Liver (tissue), 9 donors: ENCODE results near the gene PNMA6E. TPM values are rescaled to one million over a fixed set of nuclear protein-coding genes. Genes with fewer than 3 reads are reported as not detected.

Experiments
- DNase-seq: peaks from one replicate; pipeline ENCODE4 v3.0.0-alpha.2; 2017; ENCODE audit warnings: low spot score
- H3K27ac ChIP-seq, 2 donors: one replicate each; pipeline ENCODE4 v1.7.0; 2013; ENCODE audit warnings: inconsistent platforms in 2 of 2, low read length in 2 of 2, control low read depth in 1 of 2, low read depth in 1 of 2, mild to moderate bottlenecking in 1 of 2
- H3K27me3 ChIP-seq, 4 donors: one replicate each; pipeline versions ENCODE4 v1.6.1 to v1.7.0; 2013; ENCODE audit warnings: low read length in 3 of 4, inconsistent platforms in 1 of 4, mild to moderate bottlenecking in 1 of 4, moderate library complexity in 1 of 4; ENCODE audit not compliant: control insufficient read depth in 4 of 4, insufficient read depth in 4 of 4
- H3K36me3 ChIP-seq, 4 donors: one replicate each; pipeline versions ENCODE4 v1.6.1 to v1.7.0; 2013; ENCODE audit warnings: low read length in 3 of 4, mild to moderate bottlenecking in 3 of 4, low read depth in 1 of 4, moderate library complexity in 1 of 4; ENCODE audit not compliant: control insufficient read depth in 4 of 4, insufficient read depth in 3 of 4
- H3K4me1 ChIP-seq, 4 donors: one replicate each; pipeline versions ENCODE4 v1.6.1 to v1.7.0; 2013; ENCODE audit warnings: low read length in 3 of 4, mild to moderate bottlenecking in 3 of 4, moderate library complexity in 1 of 4; ENCODE audit not compliant: control insufficient read depth in 4 of 4, insufficient read depth in 4 of 4
- H3K4me3 ChIP-seq, 3 donors: one replicate each; pipeline versions ENCODE4 v1.6.1 to v1.7.0; 2013; ENCODE audit warnings: low read length in 3 of 3, control low read depth in 1 of 3, low read depth in 1 of 3, mild to moderate bottlenecking in 1 of 3
- H3K9ac ChIP-seq, 2 donors: one replicate each; pipeline ENCODE4 v1.7.0; 2013; ENCODE audit warnings: low read length in 2 of 2, mild to moderate bottlenecking in 2 of 2, moderate library complexity in 2 of 2, control low read depth in 1 of 2, low read depth in 1 of 2
- H3K9me3 ChIP-seq, 4 donors: one replicate each; pipeline versions ENCODE4 v1.6.1 to v1.7.0; 2013; ENCODE audit warnings: low read length in 3 of 4; ENCODE audit not compliant: control insufficient read depth in 4 of 4
- ATF3 ChIP-seq: IDR thresholded peaks from 2 replicates; pipeline ENCODE4 v1.6.1; 2016; ENCODE audit warnings: antibody characterized with exemption
- CTCF ChIP-seq: fragments of 150-350 bp; IDR thresholded peaks from 2 replicates; pipeline ENCODE4 v1.5.1; 2017; ENCODE audit warnings: improper control_type of control experiment, low read depth, low read length; ENCODE audit not compliant: missing input control
- EGR1 ChIP-seq, 2 donors: IDR thresholded peaks; 2 replicates each; pipeline ENCODE4 v1.6.1; 2016 to 2018; ENCODE audit warnings: antibody characterized with exemption in 2 of 2, low read depth in 2 of 2
- FOXA1 ChIP-seq: IDR thresholded peaks from 2 replicates; pipeline ENCODE4 v1.6.1; 2016; ENCODE audit warnings: antibody characterized with exemption
- FOXA2 ChIP-seq: IDR thresholded peaks from 2 replicates; pipeline ENCODE4 v1.6.1; 2016; ENCODE audit warnings: antibody characterized with exemption
- GABPA ChIP-seq, 2 donors: IDR thresholded peaks in 1 of 2; conservative IDR thresholded peaks in 1 of 2; 2 replicates each; pipeline ENCODE4 v1.6.1; 2016; ENCODE audit warnings: antibody characterized with exemption in 2 of 2, mild to moderate bottlenecking in 1 of 2, moderate library complexity in 1 of 2
- HNF4A ChIP-seq, 2 donors: conservative IDR thresholded peaks; 2 replicates each; pipeline ENCODE4 v1.6.1; 2016; ENCODE audit warnings: antibody characterized with exemption in 2 of 2, mild to moderate bottlenecking in 2 of 2
- HNF4G ChIP-seq: IDR thresholded peaks from 2 replicates; pipeline ENCODE4 v1.6.1; 2016; ENCODE audit warnings: antibody characterized with exemption
- JUND ChIP-seq, 2 donors: IDR thresholded peaks; 2 replicates each; pipeline ENCODE4 v1.6.1; 2016; ENCODE audit warnings: antibody characterized with exemption in 2 of 2
- MAX ChIP-seq: IDR thresholded peaks from 2 replicates; pipeline ENCODE4 v1.6.1; 2016; ENCODE audit warnings: antibody characterized with exemption
- NR2F2 ChIP-seq: IDR thresholded peaks from 2 replicates; pipeline ENCODE4 v1.6.1; 2016; ENCODE audit warnings: antibody characterized with exemption
- RAD21 ChIP-seq, 2 donors: IDR thresholded peaks; 2 replicates each; pipeline ENCODE4 v1.6.1; 2016; ENCODE audit warnings: antibody characterized with exemption in 2 of 2, mild to moderate bottlenecking in 2 of 2
- REST ChIP-seq: IDR thresholded peaks from 2 replicates; pipeline ENCODE4 v1.6.1; 2016; ENCODE audit warnings: antibody characterized with exemption, mild to moderate bottlenecking
- RXRA ChIP-seq, 2 donors: IDR thresholded peaks; 2 replicates each; pipeline ENCODE4 v1.6.1; 2017 to 2018; ENCODE audit warnings: antibody characterized with exemption in 2 of 2, mild to moderate bottlenecking in 1 of 2
- SP1 ChIP-seq: IDR thresholded peaks from 2 replicates; pipeline ENCODE4 v1.6.1; 2018; ENCODE audit warnings: antibody characterized with exemption, mild to moderate bottlenecking
- TAF1 ChIP-seq: conservative IDR thresholded peaks from 2 replicates; pipeline ENCODE4 v1.6.1; 2016; ENCODE audit warnings: antibody characterized with exemption, mild to moderate bottlenecking
- YY1 ChIP-seq: IDR thresholded peaks from 2 replicates; pipeline ENCODE4 v1.6.1; 2016; ENCODE audit warnings: antibody characterized with exemption, mild to moderate bottlenecking
- ZBTB33 ChIP-seq: IDR thresholded peaks from 2 replicates; pipeline ENCODE4 v1.6.1; 2016; ENCODE audit warnings: antibody characterized with exemption
- WGBS: extraction: QIAGEN DNeasy Blood & Tissue Kit; methylation state at CpG from one replicate; pipeline ENCODE4 v1.1.7; 2013; 5-methylcytosine and 5-hydroxymethylcytosine counted together
- polyA plus RNA-seq, 2 donors: library from polyadenylated mRNA; stranded (reverse) in 1 of 2; unstranded in 1 of 2; fragments of 200-250 nt in 1 of 2; fragments of >200 nt in 1 of 2; fragmentation: Nextera tagmentation in 1 of 2; extraction: Ambion mirVana in 1 of 2; gene quantifications; one replicate each; pipeline versions ENCODE4 v1.2.1 to v1.2.3, GENCODE V29; 2013 to 2015
- total RNA-seq, 2 donors: library from RNA; depleted of rRNA; stranded (reverse); fragments of >200 nt; gene quantifications; one replicate each; pipeline ENCODE4 v1.2.3, GENCODE V29; 2014
- donor health status: healthy.
- donor health status: healthy.
- donor health status: healthy.
- donor health status: healthy.
- donor health status: healthy.

The PNMA6E gene
- total and polyA plus RNA-seq, 4 donors = not detected

GRCh38 chrX:153377727-153378126, 23.4 kb downstream of the PNMA6E start:
- Histone ChIP-seq H3K4me1 (peaks cover 0 to 6% (median 2%) of the 10 kb centered on the region in 4 donors), H3K36me3 (no peaks in the 10 kb centered on the region), H3K9me3 (no peaks in the 10 kb centered on the region), H3K9ac (no peak overlapping the region), H3K27ac (no peak overlapping the region), H3K27me3 (no peaks in the 10 kb centered on the region), H3K4me3 (no peak overlapping the region)
- WGBS = 88% methylated on average over 3 of the region's 3 CpGs
- DNase-seq = no peak
- TF ChIP-seq RAD21 (IDR thresholded peaks at IDR 0.05) = no peak
- no peak for TF ChIP-seq TAF1
- no peak for TF ChIP-seq ATF3
- TF ChIP-seq EGR1 (IDR thresholded peaks at IDR 0.05; ENCODE audit: low read depth in 2 of 2) = no peak
- no peak for TF ChIP-seq HNF4A (conservative IDR thresholded peaks at IDR 0.05)
- TF ChIP-seq JUND (IDR thresholded peaks at IDR 0.05) = no peak
- TF ChIP-seq FOXA2 = no peak
- TF ChIP-seq YY1 = no peak
- no peak for TF ChIP-seq RXRA (IDR thresholded peaks at IDR 0.05)
- no peak for TF ChIP-seq MAX

GRCh38 chrX:153375571-153375970, 25.6 kb downstream of the PNMA6E start:
- H3K36me3 ChIP-seq = no peaks in the 10 kb centered on the region

More at GRCh38 chrX:153375571-153375970, 25.6 kb downstream of the PNMA6E start:
- Histone ChIP-seq H3K27ac (no peak overlapping the region), H3K9me3 (no peaks in the 10 kb centered on the region), H3K4me1 (peaks cover 0 to 1% (median 0%) of the 10 kb centered on the region in 4 donors), H3K4me3 (no peak overlapping the region), H3K9ac (no peak overlapping the region), H3K27me3 (no peaks in the 10 kb centered on the region)
- no peak for TF ChIP-seq GABPA (IDR thresholded peaks at IDR 0.05 in 1 of 2, conservative IDR thresholded peaks at IDR 0.05 in 1 of 2)
- no peak for TF ChIP-seq REST
- no peak for TF ChIP-seq HNF4A (conservative IDR thresholded peaks at IDR 0.05)
- no peak for TF ChIP-seq NR2F2
- TF ChIP-seq JUND (IDR thresholded peaks at IDR 0.05) = no peak
- no peak for TF ChIP-seq SP1
- TF ChIP-seq MAX = no peak
- TF ChIP-seq FOXA1 = no peak
- TF ChIP-seq HNF4G = no peak
- TF ChIP-seq EGR1 (IDR thresholded peaks at IDR 0.05; ENCODE audit: low read depth in 2 of 2) = no peak
- no peak for TF ChIP-seq TAF1
- TF ChIP-seq RXRA (IDR thresholded peaks at IDR 0.05) = no peak
- no peak for TF ChIP-seq FOXA2
- no peak for TF ChIP-seq ZBTB33
- no peak for TF ChIP-seq RAD21 (IDR thresholded peaks at IDR 0.05)
- no peak for TF ChIP-seq CTCF
- no peak for TF ChIP-seq ATF3
- no peak for TF ChIP-seq YY1
- 61% methylated on average over 5 of the region's 5 CpGs for WGBS
- no peak for DNase-seq
